IPS-15b (cell line): ENCODE measurements around the gene RAD1.
A peak's percentile ranks its signal among the peaks of the same experiment; 100 is the strongest.

Experiments used
- H3K27me3 ChIP-seq: one replicate; pipeline ENCODE4 v1.6.1; 2013; ENCODE audit warnings: low read length; ENCODE audit not compliant: control insufficient read depth, insufficient read depth
- H3K36me3 ChIP-seq: one replicate; pipeline ENCODE4 v1.6.1; 2013; ENCODE audit warnings: low read length; ENCODE audit not compliant: control insufficient read depth, insufficient read depth
- H3K4me1 ChIP-seq: one replicate; pipeline ENCODE4 v1.6.1; 2013; ENCODE audit warnings: mild to moderate bottlenecking, low read length; ENCODE audit not compliant: control insufficient read depth, insufficient read depth
- H3K4me3 ChIP-seq: one replicate; pipeline ENCODE4 v1.5.1; 2013; ENCODE audit warnings: low read depth, low read length
- H3K9ac ChIP-seq: one replicate; pipeline ENCODE4 v1.6.1; 2013; ENCODE audit warnings: low read depth, mild to moderate bottlenecking, low read length
- H3K9me3 ChIP-seq: one replicate; pipeline ENCODE4 v1.6.1; 2013; ENCODE audit warnings: mild to moderate bottlenecking, low read length; ENCODE audit not compliant: control insufficient read depth, insufficient read depth

RAD1 gene, protein sequence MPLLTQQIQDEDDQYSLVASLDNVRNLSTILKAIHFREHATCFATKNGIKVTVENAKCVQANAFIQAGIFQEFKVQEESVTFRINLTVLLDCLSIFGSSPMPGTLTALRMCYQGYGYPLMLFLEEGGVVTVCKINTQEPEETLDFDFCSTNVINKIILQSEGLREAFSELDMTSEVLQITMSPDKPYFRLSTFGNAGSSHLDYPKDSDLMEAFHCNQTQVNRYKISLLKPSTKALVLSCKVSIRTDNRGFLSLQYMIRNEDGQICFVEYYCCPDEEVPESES

DNA sequence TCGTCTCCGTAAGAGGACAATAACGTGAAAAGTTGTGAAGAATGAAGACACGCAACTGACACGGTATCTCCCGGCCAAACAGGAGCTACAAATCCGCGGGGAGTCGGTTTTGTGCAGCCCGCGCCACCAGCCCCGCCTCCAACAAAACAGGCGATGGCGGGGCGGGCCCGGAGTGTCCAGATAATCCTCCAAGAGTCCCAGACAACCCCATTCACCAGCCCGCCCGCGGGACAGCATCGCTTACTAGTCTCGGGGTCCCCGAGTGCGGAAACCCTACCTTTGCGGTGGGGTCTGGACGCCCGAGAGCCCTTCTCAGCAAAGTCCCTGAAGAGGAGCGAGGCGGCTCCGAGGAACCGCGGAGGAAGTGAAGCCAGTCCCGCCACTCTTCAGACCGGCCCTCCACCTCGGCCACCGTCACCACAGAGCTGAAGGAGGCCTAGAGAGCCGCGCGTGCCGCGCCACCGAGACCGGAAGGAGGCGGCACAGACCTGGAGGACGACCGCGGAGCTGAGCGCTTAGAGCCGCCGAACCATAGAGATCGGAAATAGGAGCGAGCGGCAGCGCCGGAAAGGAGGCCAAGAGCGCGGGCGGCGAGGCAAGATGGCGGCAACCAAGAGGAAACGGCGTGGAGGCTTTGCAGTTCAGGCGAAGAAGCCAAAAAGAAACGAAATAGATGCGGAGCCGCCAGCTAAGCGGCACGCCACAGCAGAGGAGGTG is at the start of gene RAD1, which contains the start of gene BRIX1:
Gene RAD1 (minus strand): TSS at position 366 of the 717 bp plus-strand sequence. CDS start 612 bp downstream, outside the sequence.
Gene BRIX1 (plus strand): TSS at position 573 of the 717 bp plus-strand sequence. CDS start 28 bp downstream, at position 601.
- H3K4me1 ChIP-seq = peaks cover 6% of the 10 kb centered on the region
- peaks cover 6% of the 10 kb centered on the region for H3K36me3 ChIP-seq
- no peaks in the 10 kb centered on the region for H3K9me3 ChIP-seq
- peak within 1 kb of the TSS; percentile 62 for H3K4me3 ChIP-seq
- no peaks in the 10 kb centered on the region for H3K27me3 ChIP-seq
- H3K9ac ChIP-seq = peak within 1 kb of the TSS; percentile 97

DNA sequence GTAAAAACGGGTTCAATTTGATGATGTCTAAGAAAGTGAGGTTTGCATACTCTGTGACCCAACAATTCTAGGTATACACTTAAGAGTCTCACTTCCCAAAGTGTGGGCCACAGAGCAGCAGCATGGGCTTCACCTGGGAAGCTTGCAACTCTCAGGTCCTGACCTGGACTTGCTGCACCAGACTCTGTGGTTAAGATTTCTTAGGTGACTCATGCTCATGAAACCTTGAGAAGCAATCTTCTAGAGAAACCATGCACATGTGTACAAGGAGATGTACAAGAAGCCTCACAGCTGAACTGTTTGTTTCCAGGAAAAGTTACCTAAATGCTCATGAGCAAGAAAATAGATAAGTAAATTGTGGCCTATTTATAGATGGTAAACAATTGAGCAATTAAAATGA is 44.0 kb upstream of the RAD1 start:
- Histone ChIP-seq H3K36me3 (no peaks in the 10 kb centered on the region), H3K4me1 (no peaks in the 10 kb centered on the region), H3K27me3 (no peaks in the 10 kb centered on the region), H3K9me3 (no peaks in the 10 kb centered on the region), H3K9ac (no peak overlapping the region), H3K4me3 (no peak overlapping the region)

DNA sequence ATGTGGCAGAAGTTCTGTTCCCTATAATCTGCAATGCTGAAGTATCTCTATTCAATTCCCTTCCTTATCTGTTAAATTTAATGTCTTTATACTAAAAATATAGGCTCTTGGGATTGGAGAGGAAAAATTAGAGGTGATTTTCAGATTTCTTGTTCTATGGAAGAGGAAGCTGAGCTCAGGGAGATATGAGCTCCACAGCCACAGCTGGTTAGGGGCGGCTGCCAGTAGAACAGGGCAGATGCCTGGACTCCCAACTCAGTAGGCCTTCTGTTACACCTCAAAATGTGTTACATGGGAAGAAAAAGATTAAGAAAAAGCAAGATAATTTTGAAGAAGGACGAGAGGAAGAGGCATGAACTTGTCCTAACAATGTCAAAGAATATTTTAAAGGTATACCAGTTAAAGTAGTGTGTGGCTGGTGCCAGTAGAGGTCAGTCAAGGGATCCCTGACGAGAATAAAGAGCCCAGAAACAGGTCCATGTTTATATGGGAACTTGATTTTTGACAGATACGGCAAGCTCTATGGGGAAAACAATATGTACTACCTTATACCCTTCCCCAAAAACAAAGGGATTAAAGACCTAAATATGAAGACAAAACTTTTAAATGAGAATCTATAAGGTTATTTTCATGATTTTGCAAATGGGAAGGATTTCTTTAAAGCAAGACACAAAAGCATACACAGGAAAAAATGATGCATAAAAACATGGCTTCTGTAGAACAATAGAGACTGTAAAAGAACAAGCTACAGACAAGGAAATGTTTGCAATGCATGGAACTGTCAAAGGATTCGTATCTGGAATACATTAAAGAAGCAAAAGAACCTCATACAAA is 42.8 kb upstream of the RAD1 start:
- Histone ChIP-seq H3K4me3 (no peak overlapping the region), H3K9me3 (no peaks in the 10 kb centered on the region), H3K27me3 (no peaks in the 10 kb centered on the region), H3K9ac (no peak overlapping the region), H3K4me1 (no peaks in the 10 kb centered on the region), H3K36me3 (no peaks in the 10 kb centered on the region)

DNA sequence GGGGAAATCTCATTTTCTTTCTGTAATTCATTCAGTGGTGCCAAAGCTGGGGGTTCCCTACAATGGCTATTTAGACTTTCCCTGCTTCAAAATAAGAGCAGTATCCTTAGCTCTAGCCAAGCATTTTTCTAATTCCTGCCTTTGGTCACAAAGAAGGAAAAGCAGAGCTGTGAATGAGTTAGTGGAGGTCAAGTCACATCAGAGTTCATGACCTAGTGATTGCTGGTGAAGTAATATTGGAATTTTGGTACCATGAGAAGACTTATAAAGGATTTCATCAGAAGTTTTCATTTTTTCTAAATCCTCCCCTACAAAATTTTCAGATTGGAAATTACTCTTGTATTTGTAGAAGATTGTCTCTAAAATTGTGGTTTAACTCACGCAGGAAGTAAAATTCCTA is 42.0 kb upstream of the RAD1 start:
- Histone ChIP-seq H3K27me3 (no peaks in the 10 kb centered on the region), H3K9me3 (no peaks in the 10 kb centered on the region), H3K9ac (no peak overlapping the region), H3K4me1 (no peaks in the 10 kb centered on the region), H3K36me3 (no peaks in the 10 kb centered on the region), H3K4me3 (no peak overlapping the region)

DNA sequence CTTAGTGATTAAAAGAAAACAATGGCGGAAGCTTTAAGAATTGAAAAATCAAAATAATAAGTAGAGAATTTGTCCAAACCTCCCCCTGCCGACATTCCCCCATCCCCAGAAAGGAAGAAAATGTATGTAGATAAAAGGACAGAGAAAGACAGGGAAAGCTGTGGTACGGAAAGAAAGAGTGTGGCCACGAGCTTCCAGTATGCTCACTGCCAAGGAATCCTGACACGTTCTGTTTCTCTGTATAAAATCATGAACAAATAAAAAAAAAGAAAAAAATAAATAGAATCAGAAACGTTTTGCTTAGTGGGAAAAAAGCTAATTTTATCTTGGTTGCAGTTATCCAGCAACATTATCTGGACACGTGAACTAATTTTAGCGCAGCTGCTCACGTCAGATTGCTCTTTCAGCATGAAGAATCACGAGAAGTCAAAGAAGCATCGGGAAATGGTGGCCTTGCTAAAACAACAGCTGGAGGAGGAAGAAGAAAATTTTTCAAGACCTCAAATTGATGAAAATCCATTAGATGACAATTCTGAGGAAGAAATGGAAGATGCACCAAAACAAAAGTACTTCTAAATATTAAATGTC is 29.2 kb upstream of the RAD1 start:
- Histone ChIP-seq H3K9ac (no peak overlapping the region), H3K9me3 (no peaks in the 10 kb centered on the region), H3K4me1 (no peaks in the 10 kb centered on the region), H3K27me3 (no peaks in the 10 kb centered on the region), H3K4me3 (no peak overlapping the region), H3K36me3 (peaks cover 3% of the 10 kb centered on the region)

DNA sequence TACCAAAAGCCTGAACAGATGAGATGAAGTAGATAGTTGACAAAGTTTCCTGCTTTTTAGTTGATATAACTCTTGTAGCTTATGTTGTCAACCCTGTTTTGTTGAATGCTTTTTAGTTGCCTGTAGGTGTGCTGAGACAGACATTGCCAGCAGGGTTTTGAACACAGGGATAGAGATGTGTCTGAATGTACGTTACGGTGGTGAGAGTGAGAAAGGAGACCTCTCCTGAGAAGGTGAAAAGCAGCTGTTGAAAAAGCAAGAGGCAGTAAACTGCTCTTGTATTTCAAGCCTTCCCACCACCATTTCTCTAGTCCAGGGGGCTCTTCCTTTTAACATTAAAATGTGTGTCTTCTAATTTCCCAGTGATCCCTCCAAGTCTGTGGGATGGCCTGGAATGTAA is 28.7 kb upstream of the RAD1 start:
- Histone ChIP-seq H3K9ac (no peak overlapping the region), H3K27me3 (no peaks in the 10 kb centered on the region), H3K9me3 (no peaks in the 10 kb centered on the region), H3K36me3 (peaks cover 3% of the 10 kb centered on the region), H3K4me3 (no peak overlapping the region), H3K4me1 (no peaks in the 10 kb centered on the region)

DNA sequence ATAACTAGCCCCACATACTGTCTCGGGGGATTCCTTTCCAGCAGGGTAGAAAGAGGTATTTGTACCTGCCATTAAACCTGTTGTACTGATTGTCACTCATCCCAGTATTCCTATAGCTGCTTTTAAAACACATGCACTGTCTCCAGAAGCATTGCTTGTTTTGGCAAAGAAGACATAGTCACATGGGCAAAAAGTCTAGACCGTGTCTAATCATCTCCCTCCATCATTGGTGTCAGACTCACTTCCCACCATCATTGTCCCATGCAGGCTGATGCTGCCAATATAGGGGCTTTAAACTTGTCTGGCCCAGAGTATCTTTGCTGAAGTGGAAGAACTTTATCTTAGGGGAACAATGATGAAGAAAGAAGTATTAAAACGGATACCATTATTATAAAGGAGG is 26.6 kb upstream of the RAD1 start:
- Histone ChIP-seq H3K36me3 (peaks cover 9% of the 10 kb centered on the region), H3K4me3 (no peak overlapping the region), H3K9ac (no peak overlapping the region), H3K27me3 (no peaks in the 10 kb centered on the region), H3K4me1 (no peaks in the 10 kb centered on the region), H3K9me3 (no peaks in the 10 kb centered on the region)

DNA sequence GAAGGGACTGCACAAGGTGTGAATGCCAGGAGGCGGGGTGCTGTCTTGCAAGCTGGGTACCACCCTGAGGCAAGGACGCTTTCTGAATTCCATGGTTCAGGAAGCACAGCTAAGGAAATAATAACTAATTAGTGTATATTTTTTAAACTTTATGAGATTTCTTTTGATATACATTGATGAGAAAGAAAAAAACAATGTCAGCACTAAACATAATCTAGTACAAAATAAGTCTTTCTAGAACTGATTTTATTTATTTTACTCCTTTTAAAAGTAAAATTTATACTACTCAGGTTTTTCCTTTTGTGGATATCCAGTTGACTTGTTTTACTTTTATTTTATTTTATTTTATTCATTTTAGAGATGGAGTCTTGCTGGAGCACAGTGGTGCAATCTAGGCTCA is 17.6 kb upstream of the RAD1 start:
- Histone ChIP-seq H3K4me3 (no peak overlapping the region), H3K36me3 (peaks cover 16% of the 10 kb centered on the region), H3K27me3 (no peaks in the 10 kb centered on the region)

DNA sequence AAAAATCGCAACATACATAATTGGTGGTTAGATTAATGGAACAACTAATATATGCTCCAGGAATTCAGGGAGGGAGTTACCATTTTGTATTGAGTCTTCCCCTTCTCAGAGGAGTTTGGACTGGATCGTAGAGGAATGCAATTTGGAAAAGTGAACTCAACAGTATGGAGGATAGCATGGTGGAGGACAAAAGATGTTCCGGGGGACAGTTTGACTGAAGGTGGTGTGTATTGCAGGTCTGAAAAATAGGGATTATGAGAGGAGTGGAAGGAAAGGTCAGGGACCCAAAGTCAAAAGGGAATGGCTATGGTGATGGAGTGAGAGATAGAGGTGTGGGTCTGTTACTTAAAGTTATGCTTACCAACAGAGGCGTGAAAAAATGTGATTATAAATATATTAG is 15.6 kb upstream of the RAD1 start:
- Histone ChIP-seq H3K27me3 (no peaks in the 10 kb centered on the region), H3K4me3 (peak overlapping the region; percentile 89), H3K36me3 (peaks cover 3% of the 10 kb centered on the region)

More for the DNA sequence above, 17.6 kb upstream of the RAD1 start:
- H3K9ac ChIP-seq = no peak overlapping the region
- no peaks in the 10 kb centered on the region for H3K9me3 ChIP-seq
- H3K4me1 ChIP-seq = peaks cover 5% of the 10 kb centered on the region

DNA sequence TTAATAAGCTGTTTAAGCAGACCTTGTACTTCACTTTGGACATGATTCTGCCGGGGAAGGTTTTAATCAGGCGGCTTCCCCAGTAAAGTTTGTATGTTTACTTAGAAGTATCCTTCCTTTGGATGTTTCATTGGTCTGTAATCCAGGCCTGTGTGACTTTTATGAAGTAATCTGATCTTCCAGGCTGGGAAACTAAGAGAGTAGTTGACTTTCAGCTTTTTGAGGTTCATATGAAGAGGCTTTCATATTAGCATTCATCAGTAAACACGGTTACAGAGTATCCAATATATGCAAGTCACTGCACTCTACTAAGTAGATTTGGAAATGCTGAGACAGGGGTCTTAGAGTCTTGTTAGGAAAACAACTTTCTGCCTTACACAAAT is 15.1 kb upstream of the RAD1 start:
- Histone ChIP-seq H3K4me1 (peaks cover 5% of the 10 kb centered on the region), H3K9ac (peak overlapping the region; percentile 42), H3K4me3 (peak overlapping the region; percentile 89), H3K27me3 (no peaks in the 10 kb centered on the region), H3K9me3 (no peaks in the 10 kb centered on the region), H3K36me3 (peaks cover 3% of the 10 kb centered on the region)

More for the DNA sequence above, 15.6 kb upstream of the RAD1 start:
- Histone ChIP-seq H3K9me3 (no peaks in the 10 kb centered on the region), H3K4me1 (peaks cover 5% of the 10 kb centered on the region), H3K9ac (no peak overlapping the region)

DNA sequence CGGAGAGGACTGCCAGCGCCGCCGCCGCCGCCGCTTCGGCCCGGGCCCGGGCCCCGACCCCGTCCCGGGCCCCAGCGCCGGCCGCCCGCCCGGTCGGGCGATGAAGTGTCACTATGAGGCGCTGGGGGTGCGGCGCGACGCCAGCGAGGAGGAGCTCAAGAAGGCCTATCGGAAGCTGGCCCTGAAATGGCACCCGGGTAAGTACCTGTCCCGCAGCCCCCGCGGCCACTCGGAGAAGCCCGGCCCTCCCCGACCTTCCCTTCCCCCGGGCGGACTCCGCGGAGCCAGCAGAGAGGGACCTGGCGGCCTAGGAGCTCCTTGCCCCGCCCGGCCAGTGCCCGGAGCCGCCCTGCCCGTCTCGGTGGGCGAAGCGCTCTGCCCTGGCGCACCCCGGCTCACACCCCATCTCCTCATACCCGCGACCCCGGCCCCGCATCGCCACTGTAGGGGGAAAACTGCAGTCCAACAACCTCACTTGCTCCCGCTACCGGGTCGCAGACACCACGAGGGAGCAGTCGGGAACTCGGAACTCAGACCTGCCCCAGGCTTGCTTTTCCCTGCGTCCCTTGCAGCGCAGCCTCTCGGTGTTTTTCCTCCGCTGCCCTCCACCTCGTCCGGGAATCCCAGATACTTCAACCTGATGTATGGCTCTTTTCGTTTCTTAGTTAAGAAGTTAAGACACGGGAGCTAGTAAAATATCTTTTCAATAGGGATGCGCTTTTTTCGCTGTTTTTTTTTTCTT is 14.6 kb upstream of the RAD1 start:
- H3K9ac ChIP-seq = peak overlapping the region; percentile 42
- H3K27me3 ChIP-seq = no peaks in the 10 kb centered on the region
- peaks cover 3% of the 10 kb centered on the region for H3K36me3 ChIP-seq
- peaks cover 5% of the 10 kb centered on the region for H3K4me1 ChIP-seq
- no peaks in the 10 kb centered on the region for H3K9me3 ChIP-seq
- peak overlapping the region; percentile 89 for H3K4me3 ChIP-seq
